Skeletal muscle satellite cell (primary cell): Measurements from ENCODE around the gene FCMR.

Source experiments
- H3K27me3 ChIP-seq: 2 replicates; pipeline ENCODE4 v1.7.0; 2013; ENCODE audit warnings: low read length; ENCODE audit not compliant: control insufficient read depth, insufficient read depth
- H3K36me3 ChIP-seq: 2 replicates; pipeline ENCODE4 v1.7.0; 2013; ENCODE audit warnings: mild to moderate bottlenecking, control low read depth, low read length; ENCODE audit not compliant: insufficient read depth
- H3K4me1 ChIP-seq: 2 replicates; pipeline ENCODE4 v1.7.0; 2013; ENCODE audit warnings: low read length; ENCODE audit not compliant: control insufficient read depth, insufficient read depth
- H3K4me2 ChIP-seq: 2 replicates; pipeline ENCODE4 v1.7.0; 2013; ENCODE audit warnings: mild to moderate bottlenecking, low read length
- H3K4me3 ChIP-seq: 2 replicates; pipeline ENCODE4 v1.7.0; 2013; ENCODE audit warnings: low read length
- H3K9ac ChIP-seq: 2 replicates; pipeline ENCODE4 v1.7.0; 2013; ENCODE audit warnings: mild to moderate bottlenecking, low read depth, low read length, moderate library complexity
- H3K9me3 ChIP-seq: replicated peaks from 2 replicates; pipeline ENCODE4 v1.7.0; 2013; ENCODE audit warnings: mild to moderate bottlenecking, control low read depth, low read length

FCMR gene

GRCh38 chr1:206918076-206918475 is 3.7 kb downstream of the FCMR start:
- no peak overlapping the region for H3K4me2 ChIP-seq
- H3K36me3 ChIP-seq: no peaks in the 10 kb centered on the region
- H3K9me3 ChIP-seq: no peaks in the 10 kb centered on the region
- peaks cover 31% of the 10 kb centered on the region for H3K27me3 ChIP-seq
- H3K9ac ChIP-seq: no peak overlapping the region
- no peak overlapping the region for H3K4me3 ChIP-seq
- peaks cover 1% of the 10 kb centered on the region for H3K4me1 ChIP-seq

DNA sequence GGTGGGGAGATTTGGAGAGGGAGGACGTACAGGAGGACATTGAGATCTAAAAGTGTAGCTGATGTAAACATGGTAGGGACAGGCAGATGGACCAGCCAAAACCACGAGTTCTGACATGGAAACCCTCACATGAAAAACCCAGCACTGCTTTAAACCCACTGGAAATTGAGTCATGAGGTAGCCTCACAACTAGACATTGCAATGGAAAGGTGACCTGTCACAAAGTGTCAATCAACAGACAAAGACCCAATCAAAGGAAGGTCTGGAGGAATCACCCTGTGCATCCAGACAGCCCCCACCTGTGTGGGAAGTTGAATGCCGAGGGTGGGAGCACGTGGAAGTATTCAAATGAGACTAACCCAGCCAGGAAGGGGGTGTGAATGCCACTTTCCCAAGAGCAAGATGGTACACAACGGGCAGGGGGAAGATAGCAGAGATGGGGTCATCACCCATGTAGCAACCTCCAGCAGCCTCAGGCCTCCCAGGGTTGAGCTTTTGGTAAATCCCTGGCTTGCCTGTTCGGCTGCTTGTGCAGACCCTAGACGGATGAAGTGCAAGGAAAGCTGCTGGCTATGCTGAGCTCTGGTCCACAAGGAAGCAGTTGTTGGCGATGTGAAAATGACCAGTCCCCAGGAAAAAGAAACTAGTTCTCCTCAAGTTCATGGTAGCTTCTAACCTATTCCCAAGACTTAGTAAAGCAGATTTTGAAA is 5.6 kb downstream of the FCMR start:
- Histone ChIP-seq H3K4me2 (no peak overlapping the region), H3K36me3 (no peaks in the 10 kb centered on the region), H3K4me1 (no peaks in the 10 kb centered on the region), H3K4me3 (no peak overlapping the region), H3K9me3 (no peaks in the 10 kb centered on the region), H3K27me3 (peaks cover 35% of the 10 kb centered on the region), H3K9ac (no peak overlapping the region)

DNA sequence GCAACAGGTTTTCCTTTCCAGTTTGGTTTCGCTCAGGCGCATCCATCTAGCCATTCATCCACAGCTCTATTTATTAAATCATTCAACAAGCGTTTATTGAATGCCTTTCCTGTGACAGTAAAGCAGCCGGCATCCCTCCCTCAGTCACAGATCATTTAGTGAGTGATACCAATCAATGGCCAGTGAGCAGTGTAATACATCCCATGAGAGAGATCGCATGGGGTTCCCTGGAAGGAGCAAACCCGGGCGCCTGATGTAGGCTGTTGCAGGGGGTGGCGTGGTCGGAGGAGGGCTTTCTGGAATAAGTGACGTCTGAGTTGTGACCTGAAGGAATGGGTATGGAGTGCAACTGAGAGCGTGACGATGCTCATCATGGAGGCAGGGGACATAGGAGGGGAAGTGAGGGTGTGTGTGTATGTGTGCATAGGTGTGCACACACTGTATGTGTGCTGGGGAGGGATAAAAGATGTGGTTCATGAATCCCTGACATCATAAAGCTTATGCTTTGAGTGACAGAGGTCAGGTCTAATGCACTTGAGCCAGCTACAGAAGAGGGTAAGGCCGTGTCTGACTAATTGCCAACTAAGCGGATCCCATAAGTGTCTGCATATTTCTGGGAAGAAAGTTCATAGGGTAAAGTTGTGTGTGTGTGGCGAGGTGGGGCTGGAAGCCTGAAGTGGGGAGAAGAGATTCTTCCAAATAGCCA is 6.6 kb downstream of the FCMR start:
- Histone ChIP-seq H3K4me2 (no peak overlapping the region), H3K9ac (no peak overlapping the region), H3K9me3 (no peaks in the 10 kb centered on the region), H3K27me3 (peaks cover 35% of the 10 kb centered on the region), H3K36me3 (no peaks in the 10 kb centered on the region), H3K4me3 (no peak overlapping the region), H3K4me1 (no peaks in the 10 kb centered on the region)

DNA sequence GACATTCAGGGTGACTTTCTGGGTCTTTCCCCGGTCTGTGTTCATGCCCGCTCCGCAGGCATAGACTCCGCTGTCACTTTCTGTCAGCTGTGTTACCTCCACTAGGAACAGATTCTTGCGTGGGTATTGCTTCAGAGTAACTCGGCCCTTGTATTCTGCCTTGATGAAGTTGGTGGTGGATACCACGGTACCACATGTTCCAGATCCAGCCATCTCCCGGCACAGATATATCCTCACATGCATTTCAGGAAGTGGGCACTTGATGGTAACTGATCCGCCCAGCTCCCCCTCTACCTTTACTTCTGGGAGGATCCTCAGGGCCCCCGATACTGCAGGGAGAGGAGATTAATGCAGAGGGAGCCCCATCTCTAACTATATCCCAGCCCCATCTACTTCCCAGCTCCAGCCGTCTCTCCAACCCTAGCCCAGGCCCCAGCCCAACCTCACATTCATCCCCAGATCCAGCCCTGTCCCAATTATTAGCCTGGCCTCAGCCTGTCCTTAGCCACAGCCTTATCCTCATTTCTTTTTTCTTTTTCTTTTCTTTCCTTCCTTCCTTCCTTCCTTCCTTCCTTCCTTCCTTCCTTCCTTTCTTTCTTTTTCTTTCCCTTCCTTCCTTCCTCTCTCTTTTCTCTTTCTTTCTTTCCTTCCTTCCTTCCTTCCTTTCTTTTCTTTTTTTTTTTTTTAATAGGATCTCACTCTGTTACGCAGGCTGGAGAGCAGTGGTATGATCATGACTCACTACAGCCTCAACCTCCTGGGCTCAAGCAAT is 7.8 kb downstream of the FCMR start:
- Histone ChIP-seq H3K27me3 (peaks cover 37% of the 10 kb centered on the region), H3K36me3 (no peaks in the 10 kb centered on the region)

DNA sequence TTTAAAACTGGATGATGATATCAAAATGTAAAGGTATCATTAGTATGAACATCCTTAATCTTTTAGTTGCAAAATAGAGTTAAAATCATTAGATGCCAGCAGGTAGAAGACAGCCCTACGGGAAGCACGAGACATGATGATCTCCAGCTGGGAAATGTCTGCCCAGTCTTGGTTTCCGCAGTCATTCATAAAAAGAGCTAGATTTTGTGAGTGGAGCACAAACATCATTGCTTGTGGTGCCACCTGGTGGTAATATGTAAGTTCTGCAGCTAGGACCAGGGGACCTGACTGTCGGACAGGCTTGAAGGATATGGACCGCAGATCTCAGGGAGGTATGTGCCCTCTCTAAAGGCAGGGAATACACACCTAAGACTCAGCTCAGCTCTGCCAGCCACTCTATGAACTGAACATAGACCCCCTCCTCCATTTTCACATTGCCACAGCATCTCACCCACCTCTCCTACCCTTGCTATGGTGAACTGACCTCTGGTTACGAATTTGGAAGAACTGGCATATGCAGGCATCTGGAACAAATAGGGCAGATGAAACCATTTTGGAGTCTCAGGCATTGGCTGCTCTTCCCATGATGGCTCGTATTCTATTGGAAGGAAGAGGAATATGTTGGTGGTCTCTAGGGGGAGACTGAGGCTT is 9.2 kb downstream of the FCMR start:
- no peak overlapping the region for H3K4me2 ChIP-seq
- peaks cover 39% of the 10 kb centered on the region for H3K27me3 ChIP-seq
- H3K4me1 ChIP-seq: peaks cover 10% of the 10 kb centered on the region
- no peak overlapping the region for H3K4me3 ChIP-seq
- H3K36me3 ChIP-seq: no peaks in the 10 kb centered on the region
- no peaks in the 10 kb centered on the region for H3K9me3 ChIP-seq
- H3K9ac ChIP-seq: no peak overlapping the region

More for the DNA sequence above, 7.8 kb downstream of the FCMR start:
- H3K4me2 ChIP-seq: no peak overlapping the region
- H3K4me1 ChIP-seq: peaks cover 9% of the 10 kb centered on the region
- H3K9ac ChIP-seq: no peak overlapping the region
- H3K9me3 ChIP-seq: no peaks in the 10 kb centered on the region
- H3K4me3 ChIP-seq: no peak overlapping the region

DNA sequence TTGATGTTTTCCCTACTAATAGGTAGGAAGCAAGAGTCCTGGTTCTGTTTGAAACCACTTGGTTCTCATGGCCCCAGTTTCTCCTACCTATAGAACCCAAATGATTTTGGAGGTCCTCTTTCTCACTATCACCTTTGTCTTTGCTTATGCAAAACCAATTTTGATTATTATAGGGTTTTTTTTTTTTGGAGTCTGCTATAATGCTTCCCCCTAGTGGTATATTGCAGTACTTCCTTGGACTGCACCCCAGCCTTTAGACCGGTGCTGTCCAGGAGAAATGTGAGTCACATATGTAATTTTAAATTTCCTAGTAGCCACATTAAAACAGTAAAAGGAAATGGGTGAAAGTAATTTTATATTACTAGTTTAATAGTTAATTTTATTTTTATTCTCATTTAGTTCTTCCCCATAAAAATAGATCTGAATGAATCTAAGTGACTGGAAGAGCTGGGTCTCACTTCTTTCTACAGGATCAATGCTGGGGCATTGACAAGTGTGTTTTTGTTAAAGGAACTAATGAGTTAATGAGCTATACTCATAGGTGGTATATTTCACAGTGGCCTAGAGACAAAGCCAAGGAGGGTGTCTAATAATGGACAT is 10.6 kb downstream of the FCMR start:
- H3K4me1 ChIP-seq: peaks cover 10% of the 10 kb centered on the region
- H3K27me3 ChIP-seq: peaks cover 29% of the 10 kb centered on the region
- H3K9ac ChIP-seq: no peak overlapping the region
- no peak overlapping the region for H3K4me2 ChIP-seq
- no peak overlapping the region for H3K4me3 ChIP-seq
- H3K36me3 ChIP-seq: no peaks in the 10 kb centered on the region
- no peaks in the 10 kb centered on the region for H3K9me3 ChIP-seq

DNA sequence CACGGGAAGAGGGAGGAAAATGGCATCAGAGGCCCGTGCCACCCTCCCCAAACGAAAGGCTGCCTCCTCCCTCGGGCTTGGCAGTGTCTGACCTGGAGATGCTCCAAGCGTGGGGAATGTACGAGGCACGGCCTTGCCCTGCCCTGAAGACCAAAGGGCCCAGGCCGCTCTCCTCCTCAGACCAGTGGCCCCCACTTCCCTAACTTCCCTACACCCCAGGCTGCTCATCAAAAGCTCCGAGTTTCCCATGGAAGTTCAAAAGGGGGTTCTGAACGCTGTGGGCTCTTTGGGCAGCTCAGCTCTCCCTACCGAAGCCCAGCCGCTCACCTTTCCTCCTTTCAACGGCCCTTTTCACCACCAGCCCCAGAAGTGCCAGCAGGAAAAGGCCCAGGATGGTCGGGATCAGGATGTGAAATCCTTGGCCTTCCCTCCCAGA is 11.8 kb downstream of the FCMR start:
- H3K27me3 ChIP-seq: peaks cover 18% of the 10 kb centered on the region
- H3K36me3 ChIP-seq: no peaks in the 10 kb centered on the region
- peak overlapping the region; percentile 69 for H3K4me3 ChIP-seq
- peaks cover 20% of the 10 kb centered on the region for H3K4me1 ChIP-seq
- peak overlapping the region; percentile 88 for H3K4me2 ChIP-seq
- peak overlapping the region; percentile 63 for H3K9ac ChIP-seq
- H3K9me3 ChIP-seq: no peaks in the 10 kb centered on the region

- H3K4me2 ChIP-seq: peak overlapping the region; percentile 88
- H3K9me3 ChIP-seq: no peaks in the 10 kb centered on the region
- no peaks in the 10 kb centered on the region for H3K36me3 ChIP-seq
- H3K9ac ChIP-seq: peak overlapping the region; percentile 63
- H3K4me1 ChIP-seq: peaks cover 24% of the 10 kb centered on the region
- H3K27me3 ChIP-seq: peaks cover 17% of the 10 kb centered on the region
- H3K4me3 ChIP-seq: peak overlapping the region; percentile 69
These were observed 12.4 kb downstream of the FCMR start for GRCh38 chr1:206909161-206909882.

- Histone ChIP-seq H3K9ac (no peak overlapping the region), H3K4me1 (peaks cover 31% of the 10 kb centered on the region), H3K4me3 (no peak overlapping the region), H3K27me3 (peaks cover 8% of the 10 kb centered on the region), H3K4me2 (no peak overlapping the region), H3K36me3 (no peaks in the 10 kb centered on the region), H3K9me3 (no peaks in the 10 kb centered on the region)
These were observed 13.7 kb downstream of the FCMR start for GRCh38 chr1:206908038-206908437.

DNA sequence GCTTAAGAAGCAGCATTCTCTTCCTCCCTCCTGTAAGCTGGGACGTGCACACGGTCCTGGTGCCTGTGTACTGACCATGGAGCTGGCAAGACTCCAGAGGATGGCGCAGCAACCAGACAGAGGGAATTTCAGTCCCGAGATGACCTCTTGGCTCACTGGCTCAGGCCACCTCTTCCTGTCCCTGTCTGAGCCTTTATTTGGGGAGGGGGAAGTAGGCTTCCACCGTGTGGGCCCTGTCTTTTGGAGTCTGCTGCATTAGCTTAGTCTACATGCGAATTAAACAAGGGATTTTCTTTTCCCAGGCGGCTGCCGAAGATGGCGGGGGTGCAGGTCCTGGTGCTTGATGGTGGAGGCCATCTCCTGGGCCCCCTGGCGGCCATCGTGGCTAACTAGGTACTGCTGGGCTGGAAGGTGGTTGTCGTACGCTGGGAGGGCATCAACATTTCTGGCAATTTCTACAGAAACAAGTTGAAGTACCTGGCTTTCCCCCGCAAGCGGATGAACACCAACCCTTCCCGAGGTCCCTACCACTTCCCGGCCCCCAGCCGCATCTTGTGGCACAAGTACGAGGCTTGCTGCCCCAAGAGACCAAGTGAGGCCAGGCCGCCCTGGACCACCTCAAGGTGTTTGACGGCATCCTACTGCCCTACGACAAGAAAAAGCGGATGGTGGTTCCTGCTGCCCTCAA is 14.3 kb downstream of the FCMR start:
- H3K4me3 ChIP-seq: no peak overlapping the region
- H3K27me3 ChIP-seq: peaks cover 4% of the 10 kb centered on the region
- no peaks in the 10 kb centered on the region for H3K36me3 ChIP-seq
- no peaks in the 10 kb centered on the region for H3K9me3 ChIP-seq
- peaks cover 31% of the 10 kb centered on the region for H3K4me1 ChIP-seq
- H3K9ac ChIP-seq: no peak overlapping the region
- H3K4me2 ChIP-seq: no peak overlapping the region
